GM12878 (cell line): ENCODE results near the gene MICA. TPM values are rescaled to one million over a fixed set of nuclear protein-coding genes. Genes with fewer than 3 reads are reported as not detected.

ENCODE experiments used
- ATAC-seq: fragments of 200-7000 bp; cut with Tn5 transposase; 3 replicates; pipeline ENCODE4 v1.9.1; 2020; ENCODE audit warnings: mild to moderate bottlenecking, moderate library complexity
- BruUV-seq: library from RNA; stranded (reverse); fragments of 400-500 nt; replicated peaks from 2 replicates; lab custom pipeline; 2021; lab: Mats Ljungman, UMichigan
- CTCF ChIA-PET: fragments of 300-600 bp; sonication (Branson Sonifier 250); formaldehyde crosslinking; extraction: SDS; loops from one replicate; lab custom pipeline; 2021; ENCODE audit warnings: inconsistent platforms; lab: Yijun Ruan, JAX
- POLR2A ChIA-PET: fragments of 350-600 bp; formaldehyde crosslinking; extraction: SDS; loops from one replicate; lab custom pipeline; 2021; ENCODE audit warnings: inconsistent platforms; lab: Charles Lee
- RAD21 ChIA-PET: fragments of 300-600 bp; sonication (Branson Sonifier 250); formaldehyde crosslinking; loops from one replicate; lab custom pipeline; 2023; ENCODE audit warnings: antibody characterized with exemption; ENCODE audit not compliant: unreplicated experiment; lab: Charles Lee
- SMC1A ChIA-PET: fragments of 300-600 bp; sonication (Branson Sonifier 250); formaldehyde crosslinking; loops from one replicate; lab custom pipeline; 2023; ENCODE audit not compliant: unreplicated experiment, uncharacterized antibody; lab: Charles Lee
- DNase-seq: peaks from one replicate; pipeline ENCODE4 v3.0.0-alpha.2; 2011; ENCODE audit warnings: low read depth, low spot score
- FAIRE-seq: peaks from 3 replicates; lab custom pipeline; 2011; peaks lifted over from hg19 to GRCh38; lab: Jason Lieb, UNC
- H2AFZ ChIP-seq: 2 replicates; pipeline ENCODE4 v1.6.0; 2011; ENCODE audit warnings: low read depth, low read length, control low read depth; ENCODE audit not compliant: control insufficient read depth
- H3K27ac ChIP-seq: 2 replicates; pipeline ENCODE4 v1.5.1; 2011; ENCODE audit warnings: control low read depth; ENCODE audit not compliant: control insufficient read depth, insufficient read depth
- H3K27me3 ChIP-seq, 2 experiments: replicated peaks in 1 of 2; 2 replicates each; pipeline versions ENCODE4 v1.6.0 to v1.6.1; 2011; ENCODE audit warnings: low read length in 1 of 2; ENCODE audit not compliant: control insufficient read depth in 2 of 2, insufficient read depth in 2 of 2
- H3K36me3 ChIP-seq, 2 experiments: 2 replicates each; pipeline ENCODE4 v1.5.1; 2011; ENCODE audit warnings: low read length in 1 of 2; ENCODE audit not compliant: control insufficient read depth in 2 of 2, insufficient read depth in 2 of 2
- H3K4me1 ChIP-seq: 2 replicates; pipeline ENCODE4 v1.6.1; 2011; ENCODE audit warnings: mild to moderate bottlenecking, low read length, moderate library complexity, mixed read lengths; ENCODE audit not compliant: control insufficient read depth, insufficient read depth
- H3K4me2 ChIP-seq: 2 replicates; pipeline ENCODE4 v1.6.0; 2011; ENCODE audit warnings: control low read depth; ENCODE audit not compliant: control insufficient read depth, insufficient read depth
- H3K4me3 ChIP-seq: fragments of 200-600 bp; sonication (generic); 2 replicates; pipeline ENCODE4 v1.5.1; 2016
- H3K79me2 ChIP-seq: 2 replicates; pipeline ENCODE4 v1.6.0; 2011; ENCODE audit warnings: low read length; ENCODE audit not compliant: control insufficient read depth, insufficient read depth
- H3K9ac ChIP-seq: 2 replicates; pipeline ENCODE4 v1.8.0; 2011; ENCODE audit warnings: low read length, control low read depth, mixed read lengths; ENCODE audit not compliant: control insufficient read depth, insufficient read depth
- H3K9me3 ChIP-seq: replicated peaks from 3 replicates; pipeline ENCODE4 v1.5.1; 2011; ENCODE audit warnings: mild to moderate bottlenecking, low read length; ENCODE audit not compliant: control insufficient read depth, insufficient read depth
- H4K20me1 ChIP-seq: 2 replicates; pipeline ENCODE4 v1.6.0; 2011; ENCODE audit not compliant: control insufficient read depth, insufficient read depth
- CHD2 ChIP-seq: IDR thresholded peaks from 2 replicates; pipeline ENCODE4 v1.6.1; 2011; ENCODE audit warnings: low read depth, low read length, improper control_type of control experiment, borderline replicate concordance
- CREB1 ChIP-seq: IDR thresholded peaks from 2 replicates; pipeline ENCODE4 v1.6.1; 2012; ENCODE audit warnings: low read depth, mild to moderate bottlenecking, inconsistent platforms
- FOXK2 ChIP-seq: fragments of 450-650 bp; IDR thresholded peaks from 2 replicates; pipeline ENCODE4 v1.6.1; 2017; ENCODE audit warnings: mild to moderate bottlenecking, moderate library complexity
- SIN3A ChIP-seq: IDR thresholded peaks from 2 replicates; pipeline ENCODE4 v1.6.1; 2012; ENCODE audit warnings: low read depth, low read length, improper control_type of control experiment
- SIX5 ChIP-seq: IDR thresholded peaks from 2 replicates; pipeline ENCODE4 v1.6.1; 2011; ENCODE audit warnings: mild to moderate bottlenecking, low read depth, low read length, moderate library complexity; ENCODE audit not compliant: severe bottlenecking
- SMAD1 ChIP-seq: fragments of 450-650 bp; IDR thresholded peaks from 2 replicates; pipeline ENCODE4 v1.6.1; 2018; ENCODE audit warnings: mild to moderate bottlenecking, low read depth; ENCODE audit not compliant: partially characterized antibody
- SMAD5 ChIP-seq: IDR thresholded peaks from 2 replicates; pipeline ENCODE4 v1.6.1; 2016; ENCODE audit warnings: antibody characterized with exemption, low read depth
- TBL1XR1 ChIP-seq: IDR thresholded peaks from 2 replicates; pipeline ENCODE4 v1.6.1; 2012; ENCODE audit warnings: low read depth, low read length, improper control_type of control experiment
- ZBED1 ChIP-seq: IDR thresholded peaks from 2 replicates; pipeline ENCODE4 v1.6.1; 2016; ENCODE audit warnings: borderline replicate concordance
- WGBS: methylation state at CpG from one replicate; pipeline ENCODE4 v1.1.6; 2016; ENCODE audit warnings: low lambda C conversion rate; ENCODE audit not compliant: insufficient replicate concordance, insufficient coverage; ENCODE audit errors: missing lambda C conversion rate; 5-methylcytosine and 5-hydroxymethylcytosine counted together
- in situ Hi-C: fragments of 300-500 bp; cut with MboI; formaldehyde crosslinking; loops from 9 replicates; pipeline ENCODE4 v1.14.3; 2018; ENCODE audit warnings: mixed read lengths
- intact Hi-C: fragments of 100-400 bp; cut with micrococcal nuclease; formaldehyde crosslinking; loops from one replicate; pipeline ENCODE4 v1.14.2; 2022; ENCODE audit not compliant: unreplicated experiment
- polyA plus RNA-seq, 11 experiments: library from polyadenylated mRNA; depleted of rRNA in 4 of 11; unstranded in 6 of 11; stranded (reverse) in 5 of 11; fragments of >200 nt; fragmentation: Nextera tagmentation in 4 of 11; fragmentation: Illumina TruSeq in 1 of 11; extraction: Ambion mirVana in 4 of 11; extraction: Trizol in 1 of 11; gene quantifications; 1 replicate in 1 of 11; 2 replicates in 10 of 11; pipeline versions ENCODE4 v1.2.1 to v1.2.3, GENCODE V29; 2011 to 2016; ENCODE audit warnings: inconsistent platforms in 2 of 11, missing spikeins in 2 of 11, low read depth in 1 of 11
- total RNA-seq, 4 experiments: library from RNA; depleted of rRNA in 3 of 4; stranded (reverse); fragments of >200 nt in 3 of 4; fragmentation: Illumina TruSeq in 1 of 4; extraction: Trizol in 1 of 4; gene quantifications; 2 replicates each; pipeline versions ENCODE4 v1.2.1 to v1.2.3, GENCODE V29; 2013 to 2021
- TF ChIP-seq, protein P1 (sequence below): IDR thresholded peaks from 2 replicates; pipeline ENCODE4 v1.6.1; 2011; ENCODE audit warnings: mild to moderate bottlenecking, low read depth, low read length, moderate library complexity; ENCODE audit not compliant: insufficient replicate concordance

Gene MICA
- total and polyA plus RNA-seq, 10 of the 15 experiments (the other 5 are each of a cell fraction or from before 2014, with no cell fraction given): 3.6 to 10.5 (median 6.9) TPM

DNA sequence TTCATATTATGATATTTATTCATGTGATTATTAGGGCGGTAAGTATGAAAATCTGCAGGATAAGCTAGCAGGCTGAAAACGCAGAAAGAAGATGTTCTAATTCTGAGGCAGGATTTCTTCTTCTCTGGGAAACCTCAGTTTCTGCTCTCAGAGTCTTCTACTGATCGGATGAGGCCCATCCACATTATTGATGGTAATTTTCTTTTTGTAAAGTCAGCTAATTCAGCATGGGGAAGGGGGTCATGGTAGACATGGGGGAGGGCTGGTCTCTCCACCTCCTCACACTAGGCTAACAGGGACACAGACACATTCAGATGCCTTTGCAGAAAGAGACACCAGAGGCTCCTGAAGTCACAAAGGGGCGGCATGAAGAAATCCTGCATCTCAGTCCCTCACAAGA, 21.7 kb upstream of the MICA start:
- TF ChIP-seq SMAD1 (no peak), SIX5 (no peak), CHD2 (no peak)
- TF ChIP-seq, all 136 proteins: peak for 0
- ATAC-seq: no peak
- Histone ChIP-seq H3K4me1 (no peaks in the 10 kb centered on the region), H3K27me3 (peaks cover 3% of the 10 kb centered on the region in 2 experiments; a peak in 2 of 4 replicates), H3K4me3 (no peak overlapping the region), H2AFZ (no peak overlapping the region), H4K20me1 (no peaks in the 10 kb centered on the region), H3K36me3 (no peaks in the 10 kb centered on the region), H3K9ac (no peak overlapping the region), H3K79me2 (no peaks in the 10 kb centered on the region), H3K4me2 (no peak overlapping the region), H3K27ac (no peak overlapping the region), H3K9me3 (no peaks in the 10 kb centered on the region)
- ChIA-PET RAD21 (interaction anchor here (0.5 kb wide), 1 partner anchor 190 kb away, joined by 3 read pairs; no protein-coding TSS in a partner anchor), CTCF (interaction anchor here (0.9 to 1.7 kb wide), 3 partner anchors 14 to 61 kb away, joined by 3 to 5 read pairs (median 3); no protein-coding TSS in a partner anchor), SMC1A (no interaction called here), POLR2A (no interaction called here)
- intact Hi-C loops: no loop called here
- WGBS: 45% methylated on average over 4 of the region's 4 CpGs
- in situ Hi-C loops: no loop called here
- FAIRE-seq: no peak
- BruUV-seq: no TSS peak
- no peak for DNase-seq

- ChIA-PET CTCF (interaction anchor here (1.7 kb wide), 1 partner anchor 17 kb away, joined by 3 read pairs; no protein-coding TSS in a partner anchor), SMC1A (interaction anchor here (1.2 kb wide), 1 partner anchor 61 kb away, joined by 3 read pairs; no protein-coding TSS in a partner anchor), RAD21 (no interaction called here), POLR2A (interaction anchor here (0.5 kb wide), 1 partner anchor 45 kb away, joined by 3 read pairs; no protein-coding TSS in a partner anchor)
- Histone ChIP-seq H3K9ac (no peak overlapping the region), H3K79me2 (no peaks in the 10 kb centered on the region), H3K27ac (no peak overlapping the region), H3K27me3 (0 out of 4 replicates have a peak, but pooled peaks cover 0 to 3% of the 10 kb centered on the region in 2 experiments), H4K20me1 (no peaks in the 10 kb centered on the region), H2AFZ (no peak overlapping the region), H3K9me3 (no peaks in the 10 kb centered on the region), H3K4me1 (no peaks in the 10 kb centered on the region), H3K4me2 (no peak overlapping the region), H3K4me3 (no peak overlapping the region), H3K36me3 (no peaks in the 10 kb centered on the region)
- FAIRE-seq (no peak), ATAC-seq (no peak), DNase-seq (no peak)
- no peak for TF ChIP-seq CREB1
- TF ChIP-seq, protein P1, sequence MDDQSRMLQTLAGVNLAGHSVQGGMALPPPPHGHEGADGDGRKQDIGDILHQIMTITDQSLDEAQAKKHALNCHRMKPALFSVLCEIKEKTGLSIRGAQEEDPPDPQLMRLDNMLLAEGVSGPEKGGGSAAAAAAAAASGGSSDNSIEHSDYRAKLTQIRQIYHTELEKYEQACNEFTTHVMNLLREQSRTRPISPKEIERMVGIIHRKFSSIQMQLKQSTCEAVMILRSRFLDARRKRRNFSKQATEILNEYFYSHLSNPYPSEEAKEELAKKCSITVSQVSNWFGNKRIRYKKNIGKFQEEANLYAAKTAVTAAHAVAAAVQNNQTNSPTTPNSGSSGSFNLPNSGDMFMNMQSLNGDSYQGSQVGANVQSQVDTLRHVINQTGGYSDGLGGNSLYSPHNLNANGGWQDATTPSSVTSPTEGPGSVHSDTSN: no peak
- TF ChIP-seq FOXK2: no peak
- no peak for TF ChIP-seq SIN3A
- no peak for TF ChIP-seq SMAD5
- no peak for TF ChIP-seq ZBED1
- TF ChIP-seq TBL1XR1: no peak
- intact Hi-C loops: no loop called here
- in situ Hi-C loops: no loop called here
- no TSS peak for BruUV-seq
- 68% methylated on average over 5 of the region's 5 CpGs for WGBS
Measured at GRCh38 chr6:31383149-31383548, 20.2 kb upstream of the MICA start.
